Keratinocyte (primary cell): ENCODE results near the gene PRMT1. TPM values are rescaled to one million over a fixed set of nuclear protein-coding genes. Genes with fewer than 3 reads are reported as not detected.

ENCODE experiments used
- DNase-seq: peaks from one replicate; pipeline ENCODE4 v3.0.0-alpha.2; 2011; ENCODE audit warnings: low read depth, missing footprints, low spot score
- FAIRE-seq: peaks from 2 replicates; lab custom pipeline; 2011; peaks lifted over from hg19 to GRCh38; lab: Jason Lieb, UNC
- H2AFZ ChIP-seq: 2 replicates; pipeline ENCODE4 v1.6.0; 2012; ENCODE audit warnings: low read length, control low read depth, inconsistent platforms; ENCODE audit not compliant: control insufficient read depth
- H3K27ac ChIP-seq: 2 replicates; pipeline ENCODE4 v1.5.1; 2011; ENCODE audit warnings: low read length; ENCODE audit not compliant: control insufficient read depth, insufficient read depth
- H3K27me3 ChIP-seq: 3 replicates; pipeline ENCODE4 v1.6.0; 2011; ENCODE audit warnings: low read length; ENCODE audit not compliant: control insufficient read depth, insufficient read depth; ENCODE audit errors: extremely low read depth
- H3K36me3 ChIP-seq, 2 experiments: 2 replicates in 1 of 2; 3 replicates in 1 of 2; pipeline ENCODE4 v1.5.1; 2011; ENCODE audit warnings: low read length in 2 of 2, mild to moderate bottlenecking in 1 of 2; ENCODE audit not compliant: control insufficient read depth in 2 of 2, insufficient read depth in 2 of 2; ENCODE audit errors: extremely low read depth in 1 of 2
- H3K4me1 ChIP-seq: 3 replicates; pipeline ENCODE4 v1.5.1; 2011; ENCODE audit warnings: low read length; ENCODE audit not compliant: control insufficient read depth, insufficient read depth; ENCODE audit errors: extremely low read depth
- H3K4me2 ChIP-seq: 3 replicates; pipeline ENCODE4 v1.6.0; 2011; ENCODE audit warnings: low read depth, low read length; ENCODE audit not compliant: control insufficient read depth, insufficient read depth; ENCODE audit errors: extremely low read depth
- H3K4me3 ChIP-seq, 3 experiments: fragments of 200-600 bp in 1 of 3; sonication (generic) in 1 of 3; 2 replicates in 2 of 3; 3 replicates in 1 of 3; pipeline ENCODE4 v1.5.1; 2011 to 2016; ENCODE audit warnings: low read length in 3 of 3, mild to moderate bottlenecking in 3 of 3, control low read depth in 2 of 3, inconsistent platforms in 1 of 3, low read depth in 1 of 3, mixed read lengths in 1 of 3, mixed run types in 1 of 3, moderate library complexity in 1 of 3; ENCODE audit not compliant: control insufficient read depth in 2 of 3, insufficient read depth in 2 of 3; ENCODE audit errors: extremely low read depth in 1 of 3
- H3K79me2 ChIP-seq: 2 replicates; pipeline ENCODE4 v1.6.0; 2012; ENCODE audit warnings: low read length; ENCODE audit not compliant: control insufficient read depth, insufficient read depth
- H3K9ac ChIP-seq: 3 replicates; pipeline ENCODE4 v1.6.0; 2011; ENCODE audit warnings: low read length; ENCODE audit not compliant: control insufficient read depth, insufficient read depth; ENCODE audit errors: extremely low read depth
- H3K9me1 ChIP-seq: 3 replicates; pipeline ENCODE4 v1.6.0; 2011; ENCODE audit warnings: low read length; ENCODE audit not compliant: control insufficient read depth, insufficient read depth; ENCODE audit errors: extremely low read depth
- H3K9me3 ChIP-seq: 2 replicates; pipeline ENCODE4 v1.5.1; 2012; ENCODE audit warnings: low read depth, low read length; ENCODE audit not compliant: control insufficient read depth
- H4K20me1 ChIP-seq: 3 replicates; pipeline ENCODE4 v1.6.0; 2011; ENCODE audit warnings: low read length; ENCODE audit not compliant: control insufficient read depth, insufficient read depth; ENCODE audit errors: extremely low read depth
- EZH2 ChIP-seq: IDR thresholded peaks from one replicate; pipeline ENCODE4 v1.6.1; 2012; ENCODE audit warnings: inconsistent platforms, mild to moderate bottlenecking, low read length, moderate library complexity
- dilution Hi-C: fragments of 300-500 bp; cut with MboI; formaldehyde crosslinking; loops from one replicate; pipeline ENCODE4 v1.7.0; 2020; ENCODE audit warnings: low sequenced_read_pairs; ENCODE audit not compliant: extremely low pct_ligation_motif_present
- polyA plus RNA-seq, 5 experiments: library from polyadenylated mRNA; depleted of rRNA in 3 of 5; stranded (reverse) in 3 of 5; stranded (forward) in 1 of 5; unstranded in 1 of 5; fragments of >200 nt; gene quantifications; 1 replicate in 1 of 5; 2 replicates in 3 of 5; 3 replicates in 1 of 5; pipeline versions ENCODE4 v1.2.1 to v1.2.3, GENCODE V29; 2011 to 2012; ENCODE audit warnings: missing spikeins in 2 of 5, low read depth in 1 of 5, low replicate concordance in 1 of 5
- TF ChIP-seq, protein P1 (sequence below), 3 experiments: IDR thresholded peaks in 1 of 3; conservative IDR thresholded peaks in 1 of 3; optimal IDR thresholded peaks in 1 of 3; 2 replicates in 2 of 3; 3 replicates in 1 of 3; pipeline versions ENCODE3 to v1.5.1; 2011; ENCODE audit warnings: low read length in 3 of 3, mild to moderate bottlenecking in 3 of 3, moderate library complexity in 2 of 3, control low read depth in 1 of 3, inconsistent platforms in 1 of 3; ENCODE audit not compliant: insufficient read depth in 2 of 3; ENCODE audit errors: extremely low read depth in 1 of 3

PRMT1 gene
- polyA plus RNA-seq, 1 donor (not counting 4 experiments of a cell fraction or from before 2014, with no cell fraction given): 280 TPM

DNA sequence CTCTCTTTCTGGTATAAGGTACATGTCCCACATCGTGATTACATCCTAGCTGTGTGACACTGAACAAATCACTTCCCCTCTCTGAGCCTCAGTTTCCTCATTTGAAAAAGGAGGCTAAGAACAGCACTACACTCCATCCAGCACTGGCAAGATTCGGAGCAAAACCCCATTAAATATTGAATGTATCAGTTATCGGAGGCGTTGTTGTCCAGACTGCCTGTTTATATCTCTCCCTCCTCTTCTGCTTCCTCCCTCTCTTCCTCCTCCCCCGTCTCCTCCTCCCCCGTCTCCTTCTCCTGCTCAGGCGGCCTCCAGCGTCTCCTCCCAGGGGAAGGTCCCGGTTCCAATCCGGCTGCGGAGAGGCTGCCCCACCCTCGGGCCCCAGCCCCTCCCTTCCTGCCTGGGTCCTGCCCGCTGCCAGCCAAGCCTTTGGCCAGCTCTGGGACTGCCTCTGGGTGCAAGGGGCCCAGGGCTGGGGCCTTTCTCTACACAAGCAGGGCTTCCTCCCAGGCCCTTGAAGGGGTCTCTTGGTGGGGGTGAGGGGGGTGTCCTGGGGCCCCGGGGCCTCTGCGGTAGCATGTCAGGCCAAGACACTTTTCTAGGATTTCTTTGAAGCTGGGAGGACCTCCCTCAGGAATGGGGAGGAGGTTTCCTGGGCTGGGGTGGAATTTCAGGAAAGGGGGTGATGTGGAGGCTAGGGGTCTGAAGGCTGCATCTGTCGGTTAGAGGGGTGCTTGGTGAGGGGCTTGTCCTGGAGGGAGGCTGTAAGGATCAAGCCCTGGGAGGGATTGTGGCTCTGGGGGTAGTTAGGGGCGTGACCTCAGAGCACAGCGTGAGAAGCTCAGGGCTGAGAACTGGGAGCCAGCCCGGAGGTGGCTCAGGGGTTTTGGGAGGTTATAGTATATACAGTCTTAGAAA is 39.0 kb upstream of the PRMT1 start:
- no peaks in the 10 kb centered on the region for H4K20me1 ChIP-seq
- peaks cover 31% of the 10 kb centered on the region for H3K79me2 ChIP-seq
- H3K9me3 ChIP-seq: no peaks in the 10 kb centered on the region
- peak overlapping the region; percentile 89 for H3K9ac ChIP-seq
- H3K4me2 ChIP-seq: peak overlapping the region; percentile 81
- peak overlapping the region; percentile 78 for H3K27ac ChIP-seq
- TF ChIP-seq EZH2: no peak
- TF ChIP-seq, protein P1, sequence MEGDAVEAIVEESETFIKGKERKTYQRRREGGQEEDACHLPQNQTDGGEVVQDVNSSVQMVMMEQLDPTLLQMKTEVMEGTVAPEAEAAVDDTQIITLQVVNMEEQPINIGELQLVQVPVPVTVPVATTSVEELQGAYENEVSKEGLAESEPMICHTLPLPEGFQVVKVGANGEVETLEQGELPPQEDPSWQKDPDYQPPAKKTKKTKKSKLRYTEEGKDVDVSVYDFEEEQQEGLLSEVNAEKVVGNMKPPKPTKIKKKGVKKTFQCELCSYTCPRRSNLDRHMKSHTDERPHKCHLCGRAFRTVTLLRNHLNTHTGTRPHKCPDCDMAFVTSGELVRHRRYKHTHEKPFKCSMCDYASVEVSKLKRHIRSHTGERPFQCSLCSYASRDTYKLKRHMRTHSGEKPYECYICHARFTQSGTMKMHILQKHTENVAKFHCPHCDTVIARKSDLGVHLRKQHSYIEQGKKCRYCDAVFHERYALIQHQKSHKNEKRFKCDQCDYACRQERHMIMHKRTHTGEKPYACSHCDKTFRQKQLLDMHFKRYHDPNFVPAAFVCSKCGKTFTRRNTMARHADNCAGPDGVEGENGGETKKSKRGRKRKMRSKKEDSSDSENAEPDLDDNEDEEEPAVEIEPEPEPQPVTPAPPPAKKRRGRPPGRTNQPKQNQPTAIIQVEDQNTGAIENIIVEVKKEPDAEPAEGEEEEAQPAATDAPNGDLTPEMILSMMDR (optimal IDR thresholded peaks at IDR 0.05 in 1 of 3, IDR thresholded peaks at IDR 0.05 in 1 of 3, conservative IDR thresholded peaks at IDR 0.05 in 1 of 3; ENCODE audit: extremely low read depth in 1 of 3, insufficient read depth in 2 of 3, low read length in 3 of 3): no peak
- H3K4me1 ChIP-seq: peaks cover 15% of the 10 kb centered on the region
- H3K4me3 ChIP-seq: peak overlapping the region; percentile 65 to 93 (median 71)
- no peaks in the 10 kb centered on the region for H3K27me3 ChIP-seq
- FAIRE-seq: no peak
- dilution Hi-C loops: no loop called here
- H3K9me1 ChIP-seq: no peaks in the 10 kb centered on the region
- DNase-seq: no peak
- peaks cover 14% of the 10 kb centered on the region in 2 experiments for H3K36me3 ChIP-seq
- H2AFZ ChIP-seq: no peak overlapping the region

DNA sequence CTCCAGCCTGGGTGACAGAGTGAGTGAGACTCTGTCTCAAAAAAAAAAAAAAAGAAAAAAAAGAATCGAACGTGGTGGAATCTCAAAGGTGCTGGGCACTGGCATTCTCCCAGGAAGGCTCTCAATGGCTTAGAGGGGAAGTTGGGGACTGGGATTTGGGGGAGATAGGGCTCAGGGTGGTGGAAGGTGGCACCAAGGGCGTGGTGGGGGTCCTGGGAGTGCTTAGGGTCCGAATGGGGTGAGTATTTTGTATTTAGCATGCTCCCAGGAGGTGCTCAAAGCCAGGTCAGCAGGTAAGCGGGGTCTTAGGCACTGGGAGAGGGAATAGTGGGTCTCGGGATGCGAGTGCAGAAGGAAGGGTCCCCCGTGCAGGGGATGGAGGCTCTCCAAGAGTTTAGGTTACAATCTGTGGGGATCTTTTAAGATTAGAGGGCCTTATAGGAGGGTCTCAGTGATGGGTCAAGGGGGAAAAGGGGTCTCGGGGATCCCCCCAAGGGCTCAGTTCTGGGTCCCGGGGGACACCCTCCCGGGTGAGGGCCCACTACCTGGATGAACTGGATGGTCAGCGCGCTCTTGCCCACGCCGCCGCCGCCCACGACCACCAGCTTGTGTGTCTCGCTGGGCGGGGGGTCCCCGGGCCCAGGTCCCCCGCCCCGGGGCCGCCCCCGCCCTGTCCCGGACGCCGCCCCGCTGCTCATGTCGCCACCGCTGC is 37.5 kb upstream of the PRMT1 start:
- H3K27ac ChIP-seq: peak overlapping the region; percentile 78
- H3K4me2 ChIP-seq: peak overlapping the region; percentile 81
- peaks cover 46% of the 10 kb centered on the region for H3K79me2 ChIP-seq
- TF ChIP-seq EZH2: no peak
- TF ChIP-seq, protein P1 (optimal IDR thresholded peaks at IDR 0.05 in 1 of 3, IDR thresholded peaks at IDR 0.05 in 1 of 3, conservative IDR thresholded peaks at IDR 0.05 in 1 of 3; ENCODE audit: extremely low read depth in 1 of 3, insufficient read depth in 2 of 3, low read length in 3 of 3): no peak
- dilution Hi-C loops: no loop called here
- H3K9ac ChIP-seq: peak overlapping the region; percentile 89
- FAIRE-seq (no peak), DNase-seq (no peak)
- no peaks in the 10 kb centered on the region for H3K27me3 ChIP-seq
- no peak overlapping the region for H2AFZ ChIP-seq
- peaks cover 14% of the 10 kb centered on the region in 2 experiments for H3K36me3 ChIP-seq
- no peaks in the 10 kb centered on the region for H4K20me1 ChIP-seq
- H3K4me1 ChIP-seq: peaks cover 24% of the 10 kb centered on the region
- H3K9me3 ChIP-seq: no peaks in the 10 kb centered on the region
- peak overlapping the region; percentile 71 to 93 (median 90) for H3K4me3 ChIP-seq
- H3K9me1 ChIP-seq: no peaks in the 10 kb centered on the region
